Effector memory CD4-positive, alpha-beta T cell (primary cell): ENCODE measurements around the gene CLCN2.
A peak's percentile ranks its signal among the peaks of the same experiment; 100 is the strongest.

ENCODE experiments used
- DNase-seq, 3 donors: peaks; one replicate each; pipeline ENCODE4 v3.0.0-alpha.2; 2020
- H3K27ac ChIP-seq: 2 replicates; pipeline ENCODE4 v1.7.0; 2013; ENCODE audit warnings: mild to moderate bottlenecking, low read length, moderate library complexity; ENCODE audit not compliant: insufficient read depth, poor library complexity, severe bottlenecking
- H3K27me3 ChIP-seq: replicated peaks from 2 replicates; pipeline ENCODE4 v1.7.0; 2013; ENCODE audit warnings: mild to moderate bottlenecking, low read length; ENCODE audit not compliant: insufficient read depth, control insufficient read depth, poor library complexity, severe bottlenecking
- H3K36me3 ChIP-seq: 2 replicates; pipeline ENCODE4 v1.7.0; 2013; ENCODE audit warnings: mild to moderate bottlenecking, low read length, moderate library complexity; ENCODE audit not compliant: control insufficient read depth, insufficient read depth
- H3K4me1 ChIP-seq: 2 replicates; pipeline ENCODE4 v1.7.0; 2013; ENCODE audit warnings: low read length, mild to moderate bottlenecking; ENCODE audit not compliant: control insufficient read depth, insufficient read depth, poor library complexity, severe bottlenecking
- H3K4me3 ChIP-seq: 2 replicates; pipeline ENCODE4 v1.7.0; 2013; ENCODE audit warnings: low read length, low read depth, mild to moderate bottlenecking; ENCODE audit not compliant: insufficient read depth, poor library complexity, severe bottlenecking
- H3K9me3 ChIP-seq: 2 replicates; pipeline ENCODE4 v1.7.0; 2013; ENCODE audit warnings: mild to moderate bottlenecking, low read length, moderate library complexity; ENCODE audit not compliant: control insufficient read depth

CLCN2 gene

GRCh38 chr3:184298759-184299487 lies 62.5 kb downstream of the CLCN2 start, which contains the start of gene PSMD2:
TSS of gene PSMD2 (plus strand) at chr3:184299241. CDS start at chr3:184299267, 26 bp downstream.
- no peaks in the 10 kb centered on the region for H3K9me3 ChIP-seq
- no peaks in the 10 kb centered on the region for H3K27me3 ChIP-seq
- H3K36me3 ChIP-seq: peaks cover 33% of the 10 kb centered on the region
- H3K4me3 ChIP-seq: peak within 1 kb of the TSS; percentile 64
- H3K27ac ChIP-seq: peak within 1 kb of the TSS; percentile 74
- peak; percentile 96 to 97 (median 97) for DNase-seq
- H3K4me1 ChIP-seq: peaks cover 6% of the 10 kb centered on the region

GRCh38 chr3:184296616-184297015 lies 64.8 kb downstream of the CLCN2 start:
- H3K4me1 ChIP-seq: peaks cover 6% of the 10 kb centered on the region
- no peak for DNase-seq
- H3K27ac ChIP-seq: no peak overlapping the region
- H3K27me3 ChIP-seq: no peaks in the 10 kb centered on the region
- no peaks in the 10 kb centered on the region for H3K9me3 ChIP-seq
- H3K36me3 ChIP-seq: peaks cover 10% of the 10 kb centered on the region
- H3K4me3 ChIP-seq: no peak overlapping the region
